Natural killer cell (primary cell): Measurements from ENCODE around the gene MAD1L1. TPM values are rescaled to one million over a fixed set of nuclear protein-coding genes. Genes with fewer than 3 reads are reported as not detected.

Source experiments
- ATAC-seq, 3 donors: fragments of 150-1000 bp in 2 of 3; fragments of 200-7000 bp in 1 of 3; cut with Tn5 transposase; 1 replicate in 1 of 3; 2 replicates in 2 of 3; pipeline ENCODE4 v1.10.0; 2021; ENCODE audit warnings: mild to moderate bottlenecking in 2 of 3, moderate library complexity in 2 of 3
- DNase-seq, 2 donors: peaks; one replicate each; pipeline versions ENCODE4 v3.0.0 to v3.0.0-alpha.2; 2013 to 2021; ENCODE audit warnings: mixed read lengths in 1 of 2
- H3K27ac ChIP-seq: one replicate; pipeline ENCODE4 v1.5.1; 2013; ENCODE audit warnings: mild to moderate bottlenecking, low read length
- H3K27me3 ChIP-seq: one replicate; pipeline ENCODE4 v1.6.1; 2013; ENCODE audit warnings: low read length; ENCODE audit not compliant: control insufficient read depth, insufficient read depth
- H3K36me3 ChIP-seq: one replicate; pipeline ENCODE4 v1.6.1; 2013; ENCODE audit warnings: low read length; ENCODE audit not compliant: control insufficient read depth, insufficient read depth
- H3K4me1 ChIP-seq: one replicate; pipeline ENCODE4 v1.6.1; 2013; ENCODE audit warnings: low read length; ENCODE audit not compliant: control insufficient read depth, insufficient read depth
- H3K4me3 ChIP-seq: one replicate; pipeline ENCODE4 v1.5.1; 2013; ENCODE audit warnings: low read length
- H3K9me3 ChIP-seq: one replicate; pipeline ENCODE4 v1.6.1; 2013; ENCODE audit warnings: low read length; ENCODE audit not compliant: control insufficient read depth, insufficient read depth
- H3K27ac Mint-ChIP-seq, 2 donors: one replicate each; pipeline ENCODE4 v1.8.0; 2022; ENCODE audit warnings: mild to moderate bottlenecking in 2 of 2, mixed read lengths in 2 of 2, moderate library complexity in 1 of 2
- H3K27me3 Mint-ChIP-seq, 2 donors: one replicate each; pipeline ENCODE4 v1.8.0; 2022; ENCODE audit warnings: low read depth in 2 of 2, mixed read lengths in 2 of 2
- H3K36me3 Mint-ChIP-seq: one replicate; pipeline ENCODE4 v1.8.0; 2022; ENCODE audit warnings: mixed read lengths
- H3K4me1 Mint-ChIP-seq, 2 donors: one replicate each; pipeline ENCODE4 v1.8.0; 2022; ENCODE audit warnings: mixed read lengths in 2 of 2
- H3K4me3 Mint-ChIP-seq: one replicate; pipeline ENCODE4 v1.8.0; 2022; ENCODE audit warnings: mild to moderate bottlenecking, moderate library complexity, mixed read lengths
- H3K9me3 Mint-ChIP-seq, 2 donors: one replicate each; pipeline ENCODE4 v1.8.0; 2022; ENCODE audit warnings: mixed read lengths in 2 of 2
- CTCF ChIP-seq: fragments of 200-600 bp; IDR thresholded peaks from one replicate; pipeline ENCODE4 v1.8.0; 2022; ENCODE audit warnings: antibody characterized with exemption
- WGBS: methylation state at CpG from one replicate; pipeline ENCODE4 v1.1.7; 2013; ENCODE audit warnings: missing lambda C conversion rate; ENCODE audit not compliant: insufficient coverage; 5-methylcytosine and 5-hydroxymethylcytosine counted together
- intact Hi-C: fragments of 100-400 bp; cut with micrococcal nuclease; formaldehyde crosslinking; loops from one replicate; pipeline ENCODE4 v1.14.2; 2022
- total RNA-seq, 4 donors: library from RNA; stranded (reverse); fragments of 120-200 nt in 1 of 4; gene quantifications; one replicate each; pipeline versions ENCODE4 v1.2.3 to v1.2.4, GENCODE V29; 2013 to 2022

Gene MAD1L1
- total RNA-seq, 3 donors from 2014 or later (not counting 1 experiment from before 2014, with no cell fraction given): 53.6 to 81.2 (median 77.4) TPM

- TF ChIP-seq CTCF: no peak
- H3K9me3 Mint-ChIP-seq: no peaks in the 10 kb centered on the region
- H3K27ac Mint-ChIP-seq: no peak overlapping the region
- H3K4me1 ChIP-seq: peaks cover 16% of the 10 kb centered on the region
- DNase-seq (no peak), ATAC-seq (no peak)
- no peak overlapping the region for H3K4me3 ChIP-seq
- no peak overlapping the region for H3K4me3 Mint-ChIP-seq
- intact Hi-C loops: no loop called here
- H3K4me1 Mint-ChIP-seq: peaks cover 12 to 13% of the 10 kb centered on the region in 2 donors
- H3K27me3 Mint-ChIP-seq: peaks cover 0 to 5% of the 10 kb centered on the region in 2 donors
- no peak overlapping the region for H3K27ac ChIP-seq
- H3K9me3 ChIP-seq: no peaks in the 10 kb centered on the region
- no peaks in the 10 kb centered on the region for H3K36me3 ChIP-seq
- 95% methylated on average over 17 of the region's 17 CpGs for whole genome bisulfite sequencing
- no peaks in the 10 kb centered on the region for H3K36me3 Mint-ChIP-seq
- no peaks in the 10 kb centered on the region for H3K27me3 ChIP-seq
These were observed 156.9 kb downstream of the MAD1L1 start for GRCh38 chr7:2075811-2076210.

GRCh38 chr7:2074691-2075090 is 158.1 kb downstream of the MAD1L1 start:
- TF ChIP-seq CTCF: no peak
- no peaks in the 10 kb centered on the region for H3K36me3 Mint-ChIP-seq
- WGBS: 26% methylated on average over 17 of the region's 17 CpGs
- no peaks in the 10 kb centered on the region for H3K27me3 ChIP-seq
- DNase-seq (no peak), ATAC-seq (peak in 1 of 3 donors; percentile 57)
- H3K4me1 ChIP-seq: peaks cover 12% of the 10 kb centered on the region
- no peak overlapping the region for H3K27ac ChIP-seq
- H3K27me3 Mint-ChIP-seq: peaks cover 0 to 5% of the 10 kb centered on the region in 2 donors
- intact Hi-C loops: no loop called here
- H3K36me3 ChIP-seq: no peaks in the 10 kb centered on the region
- H3K9me3 Mint-ChIP-seq: no peaks in the 10 kb centered on the region
- no peak overlapping the region for H3K27ac Mint-ChIP-seq
- H3K4me3 ChIP-seq: no peak overlapping the region
- H3K4me3 Mint-ChIP-seq: no peak overlapping the region
- peaks cover 13 to 14% of the 10 kb centered on the region in 2 donors for H3K4me1 Mint-ChIP-seq
- no peaks in the 10 kb centered on the region for H3K9me3 ChIP-seq

- Histone ChIP-seq H3K27ac (no peak overlapping the region), H3K4me1 (peaks cover 12% of the 10 kb centered on the region), H3K27me3 (no peaks in the 10 kb centered on the region), H3K9me3 (no peaks in the 10 kb centered on the region), H3K36me3 (no peaks in the 10 kb centered on the region), H3K4me3 (no peak overlapping the region)
- Mint-ChIP-seq H3K9me3 (no peaks in the 10 kb centered on the region), H3K27me3 (peaks cover 0 to 5% of the 10 kb centered on the region in 2 donors), H3K27ac (no peak overlapping the region), H3K4me3 (no peak overlapping the region), H3K4me1 (peaks cover 11 to 13% of the 10 kb centered on the region in 2 donors), H3K36me3 (no peaks in the 10 kb centered on the region)
- TF ChIP-seq CTCF: no peak
- ATAC-seq (no peak), DNase-seq (no peak)
- intact Hi-C loops: no loop called here
- WGBS: 90% methylated on average over 13 of the region's 13 CpGs
These were observed 159.9 kb downstream of the MAD1L1 start for GRCh38 chr7:2072798-2073197.

GRCh38 chr7:2072042-2072441 is 160.7 kb downstream of the MAD1L1 start:
- ATAC-seq (no peak), DNase-seq (peak in 1 of 2 donors; percentile 39)
- TF ChIP-seq CTCF: no peak
- Histone ChIP-seq H3K9me3 (no peaks in the 10 kb centered on the region), H3K4me1 (peaks cover 12% of the 10 kb centered on the region), H3K4me3 (no peak overlapping the region), H3K27me3 (no peaks in the 10 kb centered on the region), H3K27ac (no peak overlapping the region), H3K36me3 (no peaks in the 10 kb centered on the region)
- Mint-ChIP-seq H3K36me3 (no peaks in the 10 kb centered on the region), H3K27ac (no peak overlapping the region), H3K27me3 (peaks cover 0 to 5% of the 10 kb centered on the region in 2 donors), H3K4me3 (no peak overlapping the region), H3K4me1 (peaks cover 11 to 13% of the 10 kb centered on the region in 2 donors), H3K9me3 (no peaks in the 10 kb centered on the region)
- 60% methylated on average over 12 of the region's 12 CpGs for WGBS
- intact Hi-C loops: no loop called here
